ENCODE measurements around the gene AP5M1. TPM values are rescaled to one million over a fixed set of nuclear protein-coding genes. Genes with fewer than 3 reads are reported as not detected.
A peak's percentile ranks its signal among the peaks of the same experiment; 100 is the strongest.
"Not testable (repeated sequence)": the region's sequence is repeated elsewhere in the genome, so short reads cannot be mapped to it uniquely, and the experiment has no call there.

AP5M1 gene
- total RNA-seq, 1 experiment from 2014 or later = 25.4 TPM

DNA sequence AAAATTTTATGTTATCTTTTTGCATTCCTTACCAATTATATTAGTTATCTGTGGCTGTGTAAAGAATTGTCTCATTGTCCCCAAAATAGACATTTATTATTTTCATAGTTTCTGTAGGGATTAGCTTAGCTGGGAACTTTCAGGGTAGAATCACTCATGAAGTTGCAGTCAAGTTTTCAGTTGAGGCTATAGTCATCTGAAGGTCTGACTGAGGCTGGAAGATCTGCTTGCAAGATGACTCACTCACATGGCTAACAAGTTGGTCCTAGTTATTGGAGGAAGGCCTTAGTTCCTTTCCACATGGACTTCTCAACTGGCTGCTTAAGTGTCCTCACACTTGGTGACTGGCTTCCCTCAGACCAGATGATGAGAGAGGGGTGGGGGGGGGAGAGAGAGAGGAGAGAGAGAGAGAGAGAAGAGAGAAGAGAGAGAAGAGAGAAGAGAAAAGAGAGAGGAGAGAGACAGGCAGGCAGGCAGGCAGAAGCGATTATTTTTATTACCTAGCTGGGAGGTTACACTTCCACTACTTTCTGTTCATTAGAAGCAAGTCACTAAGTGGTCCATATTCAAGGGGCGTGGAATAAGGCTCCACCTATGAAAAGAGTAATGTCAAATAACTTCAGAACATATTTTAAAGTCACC, 6.4 kb downstream of the AP5M1 start:
- in situ Hi-C loops (cut with HindIII; ENCODE audit: low pct_unique_long_range_greater_than_20kb, low sequenced_read_pairs) = no loop called here
- DNase-seq (ENCODE audit: low read depth, low spot score) = no peak

DNA sequence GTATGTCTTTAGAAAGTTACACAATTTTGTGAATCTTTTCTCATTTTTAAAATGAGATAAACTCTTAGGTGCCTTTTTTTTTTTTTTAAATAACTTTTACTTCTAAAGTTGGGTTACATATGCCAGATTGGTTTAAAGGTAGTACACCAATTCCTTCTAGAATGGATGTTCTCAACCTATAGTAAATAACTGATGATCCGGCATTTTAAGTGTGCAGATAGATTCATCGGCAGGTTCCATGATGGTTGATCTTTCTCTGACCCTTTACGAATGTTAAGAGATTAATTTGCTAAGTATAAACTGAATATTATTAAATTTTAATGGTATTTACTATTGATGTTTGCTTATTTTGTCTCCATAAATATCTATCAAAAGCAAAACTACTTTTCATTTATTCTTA, 8.3 kb downstream of the AP5M1 start:
- no peak for DNase-seq (ENCODE audit: low read depth, low spot score)
- in situ Hi-C loops (cut with HindIII; ENCODE audit: low pct_unique_long_range_greater_than_20kb, low sequenced_read_pairs) = no loop called here

DNA sequence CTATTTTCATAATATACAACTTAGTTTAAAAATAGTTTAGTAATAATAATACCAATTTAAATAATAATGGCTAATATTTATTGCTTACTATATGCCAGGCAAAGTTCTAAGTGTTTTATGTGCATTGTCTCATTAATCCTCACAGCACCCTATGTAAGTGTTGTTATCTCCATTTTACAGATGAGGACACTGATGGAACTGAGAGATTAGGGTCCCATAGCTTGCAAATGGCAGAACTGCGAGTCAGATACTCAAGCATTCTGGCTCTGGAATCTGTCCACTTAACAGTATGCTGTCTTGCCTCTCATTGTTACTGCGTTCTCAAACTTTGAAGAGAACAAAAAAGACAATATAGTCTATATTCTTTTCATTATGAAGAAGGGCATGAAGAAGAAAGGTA, 19.0 kb downstream of the AP5M1 start:
- no peak for DNase-seq (ENCODE audit: low read depth, low spot score)

DNA sequence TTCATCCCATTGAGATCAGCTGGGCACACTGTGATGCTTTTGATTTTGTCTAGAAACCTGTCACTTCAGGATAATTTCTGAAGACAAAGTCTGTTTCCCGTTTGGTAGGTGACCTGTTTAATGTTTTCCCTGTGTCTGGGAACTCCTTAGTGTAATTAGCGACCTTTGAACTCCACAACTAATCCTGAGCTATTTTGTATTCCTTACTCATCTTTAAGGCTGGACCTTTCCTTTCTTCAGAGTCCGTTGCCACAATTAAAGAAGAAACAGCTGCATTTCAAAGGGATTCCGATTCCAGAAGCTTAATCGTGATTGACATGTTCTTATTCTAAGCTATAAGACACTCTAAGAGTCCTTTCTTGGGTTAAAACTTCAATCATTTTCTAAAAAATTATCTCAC, 22.0 kb downstream of the AP5M1 start:
- in situ Hi-C loops (cut with HindIII; ENCODE audit: low pct_unique_long_range_greater_than_20kb, low sequenced_read_pairs) = no loop called here
- DNase-seq (ENCODE audit: low read depth, low spot score) = no peak

More for the DNA sequence above, 19.0 kb downstream of the AP5M1 start:
- in situ Hi-C loops (cut with HindIII; ENCODE audit: low pct_unique_long_range_greater_than_20kb, low sequenced_read_pairs) = no loop called here

DNA sequence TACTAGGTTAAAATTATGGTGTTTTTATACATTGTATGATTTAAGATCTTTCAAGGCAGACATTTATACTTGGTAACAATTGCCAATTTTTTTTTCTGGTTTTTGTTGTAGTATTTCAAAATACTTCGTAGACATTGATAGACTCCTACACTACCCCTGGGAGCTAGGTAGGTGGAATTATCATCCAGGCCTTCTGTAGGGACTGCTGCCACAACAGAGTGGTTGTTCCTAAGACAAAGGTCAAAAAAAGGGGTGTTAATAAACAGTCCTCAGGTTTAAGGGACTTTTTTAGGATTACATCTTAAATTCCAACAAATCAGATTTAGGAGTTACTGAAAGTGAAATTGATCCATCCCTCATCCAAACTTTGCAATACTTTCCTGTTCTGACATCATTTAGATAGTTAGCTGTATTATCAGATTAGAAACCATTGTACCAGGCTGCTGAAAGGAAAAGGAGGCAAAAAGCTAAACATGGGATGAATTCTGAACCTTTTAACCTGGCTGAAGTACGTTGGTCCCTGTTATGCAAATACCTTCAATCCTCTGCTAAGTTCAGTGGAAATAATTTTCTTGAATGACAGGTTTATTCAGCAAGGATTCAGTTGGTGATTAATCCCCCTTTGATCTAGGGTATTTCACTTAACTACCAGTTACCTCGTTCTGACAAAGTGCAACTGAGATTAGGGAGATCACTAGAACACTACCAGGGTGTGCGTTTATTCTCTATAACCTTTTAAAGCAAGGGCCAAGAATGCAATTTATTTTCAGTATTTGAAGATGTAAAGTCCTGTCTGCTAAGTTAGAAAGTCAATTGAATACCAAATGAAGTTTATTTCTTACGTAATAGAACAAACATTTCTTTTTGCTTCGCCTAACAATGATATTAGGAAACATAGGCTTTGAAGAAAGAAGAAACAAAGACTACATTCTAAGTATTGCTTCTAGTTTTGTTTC, 23.2 kb downstream of the AP5M1 start:
- no peak for DNase-seq (ENCODE audit: low read depth, low spot score)
- in situ Hi-C loops (cut with HindIII; ENCODE audit: low pct_unique_long_range_greater_than_20kb, low sequenced_read_pairs) = no loop called here

DNA sequence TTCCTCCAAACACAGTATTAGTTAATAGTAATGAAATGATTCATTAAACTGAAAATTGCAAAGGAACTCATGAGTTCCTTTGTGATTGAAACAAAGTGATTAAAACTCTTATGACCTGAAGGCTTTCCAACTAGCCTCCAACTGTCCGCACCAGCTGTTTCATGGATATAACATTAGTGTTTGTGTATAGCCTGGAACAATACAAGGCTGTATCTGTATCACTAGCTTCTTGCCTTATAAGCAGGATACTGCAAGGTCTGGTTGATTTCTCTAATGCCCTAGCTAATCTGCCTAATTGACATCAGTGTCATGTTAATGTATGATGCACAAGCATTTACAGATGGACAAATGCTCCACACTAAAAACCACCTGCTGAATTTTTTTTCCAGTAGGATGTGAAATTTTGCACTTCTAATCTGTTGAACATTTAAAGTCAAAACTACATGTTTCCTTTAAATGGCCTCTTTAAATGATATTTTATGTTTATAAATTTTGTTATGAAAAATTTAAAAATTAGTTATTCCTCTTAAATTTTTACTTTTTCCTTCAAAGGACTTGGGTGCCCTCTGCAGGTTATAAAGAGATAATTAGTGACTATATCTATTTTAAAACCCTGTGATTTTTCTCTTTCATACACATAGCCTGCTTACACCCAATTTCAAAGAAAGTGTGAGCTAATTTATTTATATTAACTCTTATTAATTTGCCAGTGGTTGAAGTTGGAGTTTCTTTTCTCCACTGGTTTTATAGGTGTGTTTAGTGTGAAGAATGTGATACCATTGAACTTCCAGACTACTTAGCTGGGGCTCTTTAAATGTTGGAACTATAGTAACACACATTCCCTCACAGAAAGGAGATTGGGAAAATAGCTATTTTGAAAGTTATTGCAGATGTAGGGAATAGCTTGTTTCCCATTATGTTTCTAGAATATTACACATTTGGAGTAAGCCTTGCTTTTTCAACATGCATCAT, 25.4 kb downstream of the AP5M1 start:
- in situ Hi-C loops (cut with HindIII; ENCODE audit: low pct_unique_long_range_greater_than_20kb, low sequenced_read_pairs) = no loop called here
- peak; percentile 17 for DNase-seq (ENCODE audit: low read depth, low spot score)

DNA sequence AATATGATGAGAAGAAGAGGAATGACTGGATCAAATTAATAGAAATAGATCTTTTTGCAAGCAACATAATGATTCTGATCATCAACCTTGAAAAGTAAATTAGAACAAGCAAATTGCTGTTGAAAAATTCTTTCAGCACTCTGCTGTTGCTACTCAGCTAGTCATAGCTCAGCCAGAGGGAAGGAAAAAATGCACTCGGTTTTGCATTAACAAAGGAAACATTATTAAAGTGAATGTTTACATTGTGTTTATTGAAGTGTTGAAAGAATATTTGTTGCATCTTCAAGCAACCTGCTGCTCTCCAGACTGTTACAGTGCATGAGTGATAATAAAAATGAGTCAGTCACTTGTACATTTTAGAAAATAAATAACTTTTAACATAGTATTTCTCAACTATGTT, 26.5 kb downstream of the AP5M1 start:
- in situ Hi-C loops (cut with HindIII; ENCODE audit: low pct_unique_long_range_greater_than_20kb, low sequenced_read_pairs) = no loop called here
- peak; percentile 26 for DNase-seq (ENCODE audit: low read depth, low spot score)

DNA sequence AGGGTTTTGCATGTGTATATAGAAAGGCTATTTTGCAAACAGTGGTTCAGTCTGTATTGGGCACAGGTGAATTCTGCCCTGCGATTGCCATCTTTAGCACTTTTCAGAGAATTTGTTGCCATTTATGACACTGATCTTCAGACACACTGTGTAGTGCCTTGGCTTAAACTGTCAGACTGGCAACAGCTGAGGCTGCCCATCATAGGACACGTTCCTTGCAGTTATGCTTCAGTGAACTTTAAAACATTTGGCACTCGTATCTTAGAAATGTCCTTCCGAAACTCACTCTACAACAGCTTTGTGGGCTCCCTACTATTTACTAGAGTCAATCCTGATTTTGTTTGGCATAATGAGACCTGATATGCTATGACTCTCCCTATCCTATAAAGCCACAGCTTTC, 29.1 kb downstream of the AP5M1 start:
- in situ Hi-C loops (cut with HindIII; ENCODE audit: low pct_unique_long_range_greater_than_20kb, low sequenced_read_pairs) = no loop called here
- DNase-seq (ENCODE audit: low read depth, low spot score) = no peak

DNA sequence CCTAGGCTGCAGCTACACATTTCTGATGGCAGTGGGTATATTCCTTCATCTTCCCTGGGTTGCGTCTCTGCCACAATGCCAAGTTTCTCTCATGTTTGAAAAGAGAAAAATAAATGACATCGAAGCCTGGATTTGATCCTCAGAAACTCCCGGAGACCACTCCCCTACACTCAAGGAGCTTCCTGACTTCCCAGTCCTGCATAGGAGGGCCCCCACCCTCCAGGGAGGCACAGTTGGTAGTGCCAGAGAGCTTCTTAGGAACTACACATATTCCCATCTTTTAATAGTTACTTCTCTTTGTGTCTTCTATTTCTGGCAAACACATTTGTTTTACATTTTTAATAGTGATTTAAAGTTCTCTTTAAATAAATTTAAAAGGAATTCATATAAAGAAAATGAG, 30.7 kb downstream of the AP5M1 start:
- in situ Hi-C loops (cut with HindIII; ENCODE audit: low pct_unique_long_range_greater_than_20kb, low sequenced_read_pairs) = no loop called here
- no peak for DNase-seq (ENCODE audit: low read depth, low spot score)

DNA sequence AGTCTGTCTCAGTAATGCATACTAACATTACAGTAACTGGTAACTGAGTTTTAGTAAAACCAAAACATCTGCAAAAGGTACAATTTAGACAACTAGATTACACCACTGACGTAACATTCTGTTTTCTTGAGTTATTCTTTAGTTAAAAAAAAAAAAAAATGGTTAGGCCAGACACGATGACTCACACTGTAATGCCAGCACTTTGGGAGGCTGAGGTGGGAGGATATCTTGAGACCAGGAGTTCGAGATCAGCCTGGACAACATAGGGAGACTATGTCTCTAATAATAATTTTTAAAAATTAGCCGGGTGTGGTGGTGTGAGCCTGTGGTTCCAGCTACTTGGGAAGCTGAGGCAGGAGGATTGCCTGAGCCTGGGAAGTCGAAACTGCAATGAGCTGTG, 34.1 kb downstream of the AP5M1 start:
- in situ Hi-C loops (cut with HindIII; ENCODE audit: low pct_unique_long_range_greater_than_20kb, low sequenced_read_pairs) = no loop called here
- no peak for DNase-seq (ENCODE audit: low read depth, low spot score)

DNA sequence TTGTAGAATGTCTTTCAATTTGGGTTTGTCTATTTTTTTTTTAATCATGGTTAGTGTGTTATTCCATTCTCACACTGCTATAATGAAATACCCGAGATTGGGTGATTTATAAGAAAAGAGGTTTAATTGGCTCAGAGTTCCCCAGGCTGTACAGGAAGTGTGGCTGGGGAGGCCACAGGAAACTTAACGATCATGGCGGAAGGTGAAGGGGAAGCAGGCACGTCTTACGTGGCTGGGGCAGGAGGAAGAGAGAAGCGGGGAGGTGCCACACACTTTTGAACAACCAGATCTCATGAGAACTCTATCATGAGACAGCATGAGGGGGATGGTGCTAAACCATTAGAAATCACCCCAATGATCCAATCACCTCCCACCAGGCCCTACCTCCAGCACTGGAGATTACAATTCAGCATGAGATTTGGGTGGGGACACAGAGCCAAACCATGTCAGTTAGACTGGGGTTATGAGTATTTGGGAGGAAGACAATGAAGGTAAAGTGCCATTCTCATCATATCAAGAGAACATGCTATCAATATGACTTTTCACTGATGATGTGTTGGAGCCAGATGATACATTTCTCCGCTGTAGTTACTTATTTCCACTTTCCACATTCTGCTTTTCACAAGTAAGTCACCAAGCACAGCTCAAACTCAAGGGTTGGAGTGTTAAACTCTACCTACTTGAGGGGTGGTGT, 45.8 kb downstream of the AP5M1 start:
- DNase-seq (ENCODE audit: low read depth, low spot score) = no peak

DNA sequence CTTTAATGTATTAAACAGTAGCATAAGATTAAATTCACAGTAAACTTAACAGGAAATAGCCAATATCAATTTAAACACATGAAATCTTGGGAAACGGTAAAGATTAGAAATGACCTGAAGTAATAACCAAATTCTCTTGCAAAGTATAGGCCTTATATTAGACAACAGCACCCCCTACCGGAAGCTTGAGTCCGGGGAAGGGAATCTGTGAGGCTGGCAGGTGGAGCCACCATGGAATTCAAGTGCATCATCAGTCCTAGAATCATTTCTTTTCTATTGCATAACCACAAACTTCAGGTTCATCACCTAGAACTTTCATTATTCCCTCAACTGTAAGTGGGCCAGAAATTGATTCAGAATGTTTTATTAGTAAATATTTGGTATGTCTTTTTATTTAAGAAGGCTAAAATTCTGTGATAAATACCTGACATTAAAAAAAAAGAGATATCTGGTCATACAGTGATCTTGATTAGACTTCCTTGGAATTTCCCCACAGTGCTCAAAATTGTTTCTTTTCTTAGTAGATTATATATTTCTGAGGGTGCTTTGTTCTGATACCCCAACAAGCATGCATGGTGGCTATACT, 48.6 kb downstream of the AP5M1 start:
- in situ Hi-C loops (cut with HindIII; ENCODE audit: low pct_unique_long_range_greater_than_20kb, low sequenced_read_pairs) = no loop called here
- peak; percentile 78 for DNase-seq (ENCODE audit: low read depth, low spot score)

More for the DNA sequence above, 45.8 kb downstream of the AP5M1 start:
- in situ Hi-C loops (cut with HindIII; ENCODE audit: low pct_unique_long_range_greater_than_20kb, low sequenced_read_pairs) = no loop called here

DNA sequence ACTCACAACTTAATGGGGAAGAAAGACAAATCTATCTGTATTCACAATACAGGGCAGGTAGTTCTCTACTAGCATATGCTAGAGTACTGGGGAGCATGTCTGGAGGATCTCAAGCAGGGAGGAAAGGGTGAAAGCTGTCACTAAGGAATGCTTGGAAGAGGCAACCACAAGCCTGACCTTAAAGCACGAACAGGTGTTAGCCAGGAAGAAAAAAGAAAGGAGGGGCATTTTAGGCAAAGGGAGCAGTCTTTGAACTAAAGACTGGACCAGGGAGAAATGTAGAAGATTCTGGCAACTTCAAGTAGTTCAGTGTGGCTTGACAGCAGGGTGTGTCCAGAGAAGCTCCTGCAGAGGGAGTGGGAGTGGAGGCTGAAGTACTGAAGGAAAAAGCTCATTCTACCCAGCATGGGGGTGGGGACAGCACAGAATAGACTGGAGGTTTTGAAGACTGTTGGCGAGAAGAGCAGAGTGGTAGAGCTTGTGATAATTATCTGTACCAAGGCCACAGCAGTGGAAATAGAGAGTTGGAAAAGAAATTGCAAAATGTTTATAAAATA, 50.9 kb downstream of the AP5M1 start:
- in situ Hi-C loops (cut with HindIII; ENCODE audit: low pct_unique_long_range_greater_than_20kb, low sequenced_read_pairs) = no loop called here
- DNase-seq (ENCODE audit: low read depth, low spot score) = no peak

DNA sequence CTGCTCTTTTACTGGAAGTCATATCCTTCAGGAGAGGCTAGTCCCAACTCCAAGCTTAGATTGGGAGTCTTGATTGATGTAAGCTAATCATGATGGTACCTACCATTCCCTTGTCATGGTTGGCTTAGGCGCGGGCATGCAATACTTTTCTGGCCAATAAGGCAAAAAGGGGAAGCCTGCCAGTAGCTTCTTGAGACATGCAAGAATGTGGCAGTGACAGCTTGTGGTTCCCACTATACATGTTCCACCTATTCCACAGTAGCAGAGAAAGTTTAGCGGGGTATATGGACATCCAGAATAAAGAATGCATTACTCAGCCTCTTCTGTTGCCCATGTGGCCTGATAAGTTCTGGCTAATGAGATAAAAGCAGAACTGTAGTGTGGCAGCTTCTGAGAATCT, 55.0 kb downstream of the AP5M1 start:
- in situ Hi-C loops (cut with HindIII; ENCODE audit: low pct_unique_long_range_greater_than_20kb, low sequenced_read_pairs) = no loop called here
- DNase-seq (ENCODE audit: low read depth, low spot score) = no peak

DNA sequence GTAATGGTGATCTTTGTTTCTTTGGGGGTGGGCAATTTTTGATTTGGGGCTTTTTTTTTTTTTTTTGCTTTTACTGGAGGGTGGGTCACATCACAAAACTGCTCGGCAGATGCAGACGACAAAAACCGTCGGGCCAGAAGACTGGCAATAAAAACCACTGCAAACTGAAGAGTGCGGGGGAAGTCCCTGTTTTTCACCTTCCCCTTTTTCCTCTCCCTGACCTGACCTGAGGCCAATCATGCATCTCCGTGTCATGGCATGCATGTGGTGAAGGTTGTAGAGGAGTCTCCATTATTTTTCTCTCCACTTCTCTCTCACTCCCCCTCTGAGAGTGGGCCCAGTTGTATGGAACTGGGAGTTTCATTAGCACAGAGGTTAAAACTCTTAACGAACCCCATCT, 57.5 kb downstream of the AP5M1 start:
- in situ Hi-C loops (cut with HindIII; ENCODE audit: low pct_unique_long_range_greater_than_20kb, low sequenced_read_pairs) = no loop called here
- no peak for DNase-seq (ENCODE audit: low read depth, low spot score)

DNA sequence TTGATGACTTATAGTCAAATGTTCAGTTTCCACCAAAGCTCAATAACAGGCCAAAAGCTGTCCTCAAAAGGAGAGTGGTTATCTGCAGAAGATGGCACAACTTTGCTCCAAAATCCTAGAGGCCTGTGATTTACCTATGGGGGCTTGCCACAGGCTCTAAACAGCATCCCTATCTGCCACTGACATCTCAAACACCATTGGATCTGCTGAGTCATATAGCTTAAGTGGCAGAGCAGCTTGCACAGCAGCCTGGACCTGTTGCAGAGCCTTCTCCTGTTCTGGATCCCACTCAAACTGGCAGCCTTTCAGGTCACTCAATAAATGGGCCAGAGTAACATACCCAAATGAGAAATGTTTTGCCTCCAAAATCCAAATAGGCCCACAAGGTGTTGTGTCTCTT, 61.1 kb downstream of the AP5M1 start:
- in situ Hi-C loops (cut with HindIII; ENCODE audit: low pct_unique_long_range_greater_than_20kb, low sequenced_read_pairs) = no loop called here
- DNase-seq (ENCODE audit: low read depth, low spot score) = no peak

DNA sequence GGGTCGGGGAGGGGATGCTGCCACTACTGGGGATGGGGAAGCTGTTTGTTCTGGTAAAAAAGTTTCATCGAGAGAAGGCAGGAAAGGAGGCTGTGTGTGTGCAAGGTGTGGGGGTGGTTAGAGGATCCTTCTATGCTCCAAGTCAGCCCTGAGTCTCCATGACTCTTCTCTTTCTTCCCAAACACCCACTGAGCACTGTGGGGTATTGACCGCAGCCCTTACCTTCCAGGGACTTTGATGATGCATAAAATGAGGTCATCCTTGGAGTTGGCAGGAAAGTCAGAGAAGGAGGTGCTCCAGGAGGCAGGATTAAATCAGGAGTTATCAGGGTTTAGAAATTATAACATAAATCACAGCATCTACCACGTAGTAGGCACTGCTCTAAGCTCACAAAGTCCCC, 63.7 kb downstream of the AP5M1 start:
- DNase-seq (ENCODE audit: low read depth, low spot score); in situ Hi-C loops (cut with HindIII; ENCODE audit: low pct_unique_long_range_greater_than_20kb, low sequenced_read_pairs): not testable (repeated sequence)

All from SK-MEL-5 (cell line).